Retina (tissue), 1 donor: ENCODE measurements around the gene WDR27.
"Not testable (repeated sequence)": the region's sequence is repeated elsewhere in the genome, so short reads cannot be mapped to it uniquely, and the experiment has no call there.

Experiments used
- DNase-seq: peaks from one replicate; pipeline ENCODE4 v3.0.0-alpha.2; 2016

WDR27 gene

DNA sequence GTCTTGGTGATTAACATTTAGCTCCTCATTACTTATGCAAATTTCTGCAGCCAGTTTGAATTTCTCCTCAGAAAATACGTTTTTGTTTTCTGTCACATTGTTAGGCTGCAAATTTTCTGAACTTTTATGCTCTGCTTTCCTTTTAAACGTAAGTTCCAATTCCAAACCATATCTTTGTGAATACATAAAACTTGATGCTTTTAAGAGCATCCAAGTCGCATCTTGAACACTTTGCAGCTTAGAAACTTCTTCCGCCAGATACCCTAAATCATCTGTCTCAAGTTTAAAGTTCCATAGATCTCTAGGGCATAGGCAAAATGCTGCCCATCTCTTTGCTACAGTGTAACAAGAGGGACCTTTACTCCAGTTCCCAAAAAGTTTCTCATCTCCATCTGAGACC is 234.1 kb downstream of the WDR27 start:
- DNase-seq = not testable (repeated sequence)

DNA sequence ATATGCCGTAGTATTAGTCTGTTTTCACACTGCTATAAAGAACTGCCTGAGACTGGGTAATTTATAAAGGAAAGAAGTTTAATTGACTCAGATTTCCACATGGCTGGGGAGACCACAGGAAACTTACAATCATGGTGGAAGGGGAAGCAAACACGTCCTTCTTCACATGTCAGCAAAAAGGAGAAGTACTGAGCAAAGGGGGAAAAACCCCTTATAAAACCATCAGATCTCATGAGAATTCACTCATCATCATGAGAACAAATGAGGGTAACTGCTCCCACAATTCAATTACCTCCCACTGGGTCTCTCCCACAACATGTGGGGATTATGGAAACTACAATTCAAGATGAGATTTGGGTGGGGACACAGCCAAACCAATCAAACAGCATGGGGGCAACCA is 235.6 kb downstream of the WDR27 start:
- DNase-seq = not testable (repeated sequence)

DNA sequence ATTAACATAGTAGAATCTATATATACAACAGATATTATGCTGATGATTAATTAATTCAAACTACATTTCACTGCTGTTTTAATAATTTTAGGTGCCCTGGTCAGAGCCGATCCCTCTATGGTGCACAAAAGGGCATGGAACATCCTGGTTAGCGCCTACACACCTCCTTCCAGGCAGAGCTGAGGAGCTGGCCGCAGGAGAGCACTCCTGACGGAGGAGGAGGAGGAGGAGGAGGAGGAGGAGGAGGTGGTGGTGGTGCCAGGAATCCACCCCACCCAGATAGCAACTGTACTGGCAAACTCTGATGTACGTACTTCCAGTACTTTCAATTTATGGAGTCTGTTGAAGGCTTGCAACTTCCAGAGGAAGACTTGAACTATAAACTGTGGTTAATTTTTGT is 244.1 kb downstream of the WDR27 start:
- no peak for DNase-seq

DNA sequence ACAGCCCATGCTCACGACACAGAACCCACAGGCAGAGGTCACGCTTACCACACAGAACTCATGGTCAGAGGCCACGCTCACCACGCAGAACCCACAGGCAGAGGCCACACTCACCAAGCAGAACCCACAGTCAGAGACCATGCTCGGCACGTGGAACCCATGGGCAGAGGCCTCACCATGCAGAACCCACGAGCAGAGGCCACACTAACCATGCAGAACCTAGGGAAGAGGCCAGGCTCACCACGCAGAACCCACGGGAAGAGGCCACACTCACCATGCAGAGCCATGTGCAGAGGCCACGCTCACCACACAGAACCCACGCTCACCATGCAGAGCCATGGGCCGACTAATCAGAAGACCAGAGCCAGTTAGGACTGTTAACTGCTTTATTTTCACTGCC is 245.0 kb downstream of the WDR27 start:
- no peak for DNase-seq

DNA sequence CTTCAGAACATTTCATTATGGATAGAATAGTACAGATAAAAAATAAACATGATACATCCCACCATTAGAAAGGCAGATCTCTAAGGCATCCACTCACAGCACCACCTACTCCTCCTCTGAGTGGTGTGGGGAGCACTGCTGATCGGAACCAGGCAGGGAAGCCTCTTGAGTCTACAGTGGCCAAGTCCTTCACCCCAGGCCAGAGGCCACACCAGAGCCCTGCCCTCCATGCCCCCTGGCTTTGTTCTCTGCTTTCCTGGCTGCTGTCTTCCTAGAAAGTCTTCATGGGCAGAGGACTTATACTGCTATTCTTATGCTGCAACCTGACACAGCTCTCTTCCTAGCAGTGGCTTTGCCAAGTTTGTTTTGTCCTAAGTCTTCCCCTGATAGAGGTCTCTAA is 246.4 kb downstream of the WDR27 start:
- DNase-seq = no peak

DNA sequence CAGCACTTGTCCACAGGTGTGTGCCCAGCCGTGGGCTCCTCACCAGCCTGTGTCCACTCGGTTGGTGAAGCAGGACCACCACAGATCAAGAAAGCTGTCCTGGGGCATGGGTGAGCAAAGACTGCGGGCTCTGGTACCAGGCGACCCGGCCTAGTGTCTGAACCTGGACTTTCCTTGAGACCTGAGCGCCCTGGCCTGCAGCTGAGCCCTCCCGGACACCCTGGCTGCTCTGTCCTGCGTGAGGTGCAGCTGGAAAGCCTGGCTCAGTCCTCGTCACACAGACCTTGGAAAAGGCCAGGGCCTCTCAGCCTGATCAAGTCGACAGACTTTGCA is 247.0 kb downstream of the WDR27 start:
- DNase-seq = no peak

DNA sequence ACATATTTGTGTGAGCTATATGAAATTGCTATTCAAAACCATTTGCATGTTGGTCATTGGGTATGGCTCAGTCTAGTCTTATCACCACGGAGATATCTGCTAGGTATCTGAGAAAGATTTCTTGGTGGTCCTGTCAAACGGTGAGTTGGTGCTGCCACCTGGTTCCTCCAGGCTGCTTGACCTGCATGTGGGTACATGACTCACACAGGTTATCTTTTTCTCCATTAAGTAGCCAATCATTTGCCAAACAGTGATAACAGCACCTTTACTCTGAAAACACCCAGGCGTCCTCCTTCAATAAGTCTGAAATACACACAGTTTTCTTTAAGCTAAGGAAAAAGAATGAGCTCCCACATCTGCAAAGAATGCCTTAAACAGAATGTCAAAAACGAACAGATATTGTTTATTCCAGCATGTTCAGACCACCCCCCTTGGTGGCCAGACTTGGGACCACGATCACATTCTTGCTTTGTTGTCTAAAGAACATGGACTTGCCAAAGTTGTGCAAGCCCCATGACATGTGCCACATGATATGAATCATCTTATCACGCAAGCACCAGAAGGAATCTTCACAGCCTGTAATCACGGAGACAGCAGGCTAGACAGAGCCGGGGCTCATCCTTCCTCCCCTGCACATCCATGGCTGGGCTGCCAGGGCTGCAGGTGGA is 247.5 kb downstream of the WDR27 start:
- no peak for DNase-seq

DNA sequence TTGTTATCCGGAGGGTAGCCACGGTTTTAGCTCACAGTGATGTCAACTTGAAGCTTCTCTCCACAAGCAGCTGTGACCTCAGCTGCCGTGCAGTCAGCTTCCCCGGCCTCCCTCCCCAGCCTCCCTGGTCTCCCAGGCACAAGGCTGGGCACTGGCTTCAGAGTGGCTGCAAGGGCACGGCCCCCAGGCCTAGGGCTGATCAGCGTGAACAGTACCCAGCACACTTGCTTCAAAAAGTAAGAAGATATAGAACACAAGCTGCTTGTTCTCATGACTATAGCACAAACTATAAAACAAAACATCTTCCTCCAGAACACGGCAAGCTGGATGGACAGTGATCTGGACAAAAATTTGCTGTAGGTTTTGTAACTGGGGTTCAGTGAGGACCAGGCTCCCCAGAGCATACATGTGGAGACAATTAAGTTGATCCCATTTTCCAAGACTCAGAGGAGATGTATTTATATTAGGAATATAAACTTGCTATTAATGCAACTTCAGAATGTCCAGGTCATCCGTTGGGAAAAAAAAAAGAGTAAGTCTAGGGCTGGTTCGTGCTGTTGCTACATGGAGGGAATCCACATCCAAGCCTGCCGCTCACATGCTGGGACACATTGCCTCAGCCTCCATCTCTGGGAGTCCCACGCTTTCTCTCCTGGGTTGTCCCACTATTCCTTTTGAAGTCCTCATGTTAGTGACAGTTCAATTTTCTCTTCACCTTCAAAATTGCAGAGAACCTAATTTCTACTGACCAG is 248.8 kb downstream of the WDR27 start:
- DNase-seq = no peak

DNA sequence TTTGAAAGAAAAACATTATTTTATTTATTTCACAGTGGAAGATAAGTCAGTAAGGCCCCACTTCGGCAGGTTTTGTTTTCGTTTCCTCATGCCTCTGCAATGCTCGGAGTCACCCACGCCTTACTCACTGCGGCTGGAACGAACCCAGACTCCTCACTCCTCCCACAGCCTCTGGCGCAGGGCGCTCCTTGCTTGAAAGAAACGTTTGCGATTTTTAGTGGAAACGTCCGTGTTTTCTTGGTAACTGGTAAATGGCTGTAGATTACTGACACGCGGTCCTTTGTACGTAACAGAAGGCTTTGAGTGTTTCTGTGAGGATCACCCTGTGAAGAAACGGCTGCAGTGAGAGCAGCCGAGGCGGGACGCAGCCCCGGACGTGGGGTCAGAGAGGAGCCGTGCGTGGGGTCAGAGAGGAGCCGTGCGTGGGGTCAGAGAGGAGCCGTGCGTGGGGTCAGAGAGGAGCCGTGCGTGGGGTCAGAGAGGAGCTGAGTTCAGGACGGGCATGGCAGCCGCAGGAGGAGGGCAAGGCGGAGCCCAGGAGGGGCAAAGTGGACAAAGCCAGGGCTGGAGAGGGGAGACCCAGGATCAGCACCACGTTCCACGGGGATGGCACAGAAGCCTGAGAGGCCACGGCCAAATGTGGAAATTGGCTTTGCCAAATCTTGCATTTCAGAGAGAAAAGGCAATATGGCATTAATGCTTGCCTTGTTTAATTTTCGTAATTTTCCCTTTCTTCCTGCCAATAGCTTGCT is 249.5 kb downstream of the WDR27 start:
- no peak for DNase-seq

DNA sequence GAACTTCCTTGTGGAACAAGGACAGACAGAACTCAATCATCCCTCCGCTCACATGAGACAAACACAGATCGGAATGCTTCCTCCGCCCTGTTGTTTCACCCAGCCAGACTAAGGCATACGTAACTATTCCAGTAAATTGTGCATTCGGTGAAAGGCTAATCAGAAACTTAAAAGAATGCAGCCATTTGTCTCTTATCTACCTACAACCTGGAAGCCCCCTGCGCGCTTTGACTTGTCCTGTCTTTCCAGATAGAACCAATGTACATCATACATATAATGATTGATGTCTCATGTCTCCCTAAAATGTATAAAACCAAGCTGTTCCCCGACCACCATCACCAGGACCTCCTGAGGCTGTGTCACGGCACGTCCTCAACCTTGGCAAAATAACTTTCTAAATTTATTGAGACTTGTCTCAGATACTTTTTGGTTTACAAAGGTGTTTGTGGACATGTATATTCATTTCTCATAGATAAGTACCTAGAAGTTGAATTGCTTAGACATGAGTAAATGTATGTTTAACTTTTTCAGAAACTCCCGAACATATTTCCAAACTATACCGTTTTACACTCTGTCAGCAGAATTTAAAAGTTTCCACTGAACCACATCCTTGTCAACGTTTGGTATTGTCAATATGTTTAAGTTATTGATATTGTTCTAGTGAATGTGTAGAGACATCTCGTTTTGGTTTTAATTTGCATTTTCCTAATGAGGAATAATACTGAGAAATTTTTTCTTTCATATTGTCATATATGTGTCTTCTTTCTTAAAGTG is 250.6 kb downstream of the WDR27 start:
- DNase-seq = no peak

DNA sequence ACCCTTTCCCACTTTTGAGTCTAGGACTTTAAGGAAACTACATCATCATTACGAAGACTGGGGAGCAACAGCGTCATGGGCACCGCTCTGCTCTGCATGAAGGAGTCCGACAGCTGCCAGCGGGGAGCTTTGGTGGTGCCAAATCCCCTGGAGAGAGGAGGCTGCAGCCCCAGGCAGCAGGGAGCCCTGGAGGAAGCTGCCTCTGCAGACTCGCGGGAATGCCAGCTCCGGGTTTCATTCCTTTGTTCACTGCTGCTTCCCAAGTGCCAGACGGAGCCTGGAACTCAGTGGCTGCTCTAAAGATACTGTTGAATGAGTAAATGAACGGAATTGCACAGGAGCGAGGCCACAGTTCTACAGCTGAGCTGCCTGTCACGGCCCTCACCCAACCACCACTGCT is 251.7 kb downstream of the WDR27 start:
- DNase-seq = no peak

DNA sequence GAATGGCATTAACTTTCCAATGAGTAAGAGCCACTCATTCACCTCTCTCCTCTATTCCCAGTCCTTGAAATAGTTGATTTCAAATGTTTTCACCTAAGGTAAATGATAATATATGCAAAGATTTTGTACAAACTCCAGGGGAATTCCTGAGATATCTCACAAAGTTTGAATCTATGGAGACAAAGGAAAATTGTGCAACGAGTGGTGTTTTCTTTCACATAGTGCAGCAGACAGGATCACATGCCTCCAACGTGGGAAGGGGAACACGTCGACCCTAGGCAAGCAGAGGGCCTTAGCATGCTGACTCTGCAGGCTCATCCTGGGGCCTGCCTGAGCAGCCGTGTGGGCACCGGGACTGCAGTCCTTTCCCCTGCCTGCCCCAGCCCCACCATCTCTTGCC is 252.6 kb downstream of the WDR27 start:
- DNase-seq = no peak

DNA sequence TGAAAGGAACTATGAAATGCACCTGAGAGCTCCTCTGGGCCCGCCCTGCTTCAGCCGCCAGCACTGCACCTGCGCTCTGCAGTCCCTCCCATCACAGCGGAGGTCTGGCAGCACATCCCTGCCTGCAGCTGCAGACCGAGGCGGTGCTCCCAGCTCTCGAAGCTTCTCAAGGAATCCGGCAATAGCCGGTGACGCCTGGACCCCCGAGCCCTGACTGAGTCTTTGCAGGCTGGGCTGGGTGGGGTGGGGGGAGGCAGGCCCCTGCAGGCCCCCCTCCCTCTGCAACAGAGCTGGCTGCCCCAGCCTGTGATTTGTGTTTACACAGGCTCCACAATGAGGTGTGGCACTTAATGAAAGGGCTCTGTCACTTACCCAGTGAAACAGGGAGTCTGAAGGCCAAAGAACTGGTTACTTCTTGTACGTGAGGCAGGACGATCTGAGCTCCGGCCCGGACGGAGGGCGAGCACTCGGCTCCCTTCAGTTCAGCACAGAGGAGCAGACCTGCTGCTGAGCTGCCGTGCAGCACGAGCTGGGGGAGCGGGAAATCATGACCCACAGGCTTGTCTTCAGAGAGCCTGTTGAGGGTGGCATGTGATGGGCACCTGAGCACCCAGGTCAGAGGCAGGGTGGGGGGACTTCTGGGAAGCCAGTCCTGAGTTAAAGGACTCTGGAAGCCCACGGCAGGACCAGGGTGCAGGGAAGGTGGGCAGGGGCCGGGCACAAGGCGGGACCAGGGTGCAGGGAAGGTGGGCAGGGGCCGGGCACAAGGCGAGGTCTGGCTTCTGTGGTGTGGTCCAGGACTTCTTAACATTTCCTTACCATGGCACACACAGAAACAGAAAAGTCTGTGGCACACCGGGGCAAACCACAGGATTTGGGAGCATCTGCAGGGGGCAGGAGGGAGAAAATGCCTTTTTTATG is 255.9 kb downstream of the WDR27 start:
- DNase-seq = no peak

DNA sequence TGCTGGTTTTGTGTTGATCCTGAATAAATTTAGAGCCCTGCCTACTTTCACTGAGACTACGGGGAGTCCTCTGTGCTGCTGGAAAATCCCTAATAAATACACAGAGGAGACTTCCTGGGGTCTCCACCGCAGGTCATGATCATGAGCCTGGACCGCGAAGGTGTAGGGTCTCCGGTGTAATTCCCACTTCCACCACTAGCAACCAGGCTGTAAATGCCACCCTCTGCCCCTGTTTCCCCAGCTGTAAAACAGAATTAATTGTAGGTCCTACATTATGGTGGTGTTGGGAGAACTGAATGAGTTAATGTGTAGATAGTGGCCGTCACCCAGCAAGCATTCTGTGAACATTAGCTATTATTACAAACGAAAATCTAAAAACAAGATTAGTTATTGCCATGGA is 256.6 kb downstream of the WDR27 start:
- no peak for DNase-seq

DNA sequence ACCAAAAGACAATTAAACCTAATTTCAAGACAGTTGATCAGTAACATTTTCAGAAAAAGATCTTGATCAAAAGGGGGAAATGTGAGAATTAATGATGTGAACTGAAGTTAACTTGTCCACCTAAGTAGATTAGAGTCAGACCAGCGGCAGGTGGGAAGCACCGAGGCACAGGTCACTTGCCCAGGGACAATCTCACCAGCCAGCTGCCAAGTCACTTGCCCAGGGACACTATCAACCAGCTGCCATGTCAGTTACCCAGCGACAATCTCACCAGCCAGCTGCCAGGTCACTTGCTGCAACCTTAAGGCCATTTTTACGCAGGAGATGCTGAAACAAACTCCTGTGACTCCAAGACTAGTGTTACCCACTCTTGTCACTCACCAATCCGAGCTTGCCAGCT is 260.5 kb downstream of the WDR27 start:
- DNase-seq = no peak

DNA sequence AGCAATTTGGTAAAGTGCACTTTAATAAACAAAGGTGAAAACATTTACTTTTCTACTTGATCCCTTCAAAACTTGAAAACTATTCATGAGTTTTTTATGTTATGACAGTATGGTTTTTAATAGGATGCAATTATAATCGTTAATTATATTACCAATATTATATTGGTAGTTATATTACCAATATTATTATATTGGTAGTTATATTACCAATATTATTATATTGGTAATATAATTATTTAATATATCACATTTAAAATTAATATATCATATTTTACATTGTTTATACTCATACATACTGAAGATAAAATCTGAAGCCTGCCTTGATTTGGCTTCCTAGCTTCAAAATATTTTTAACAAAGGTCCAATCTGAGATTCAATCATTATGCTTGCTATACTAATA is 262.1 kb downstream of the WDR27 start:
- DNase-seq = no peak

DNA sequence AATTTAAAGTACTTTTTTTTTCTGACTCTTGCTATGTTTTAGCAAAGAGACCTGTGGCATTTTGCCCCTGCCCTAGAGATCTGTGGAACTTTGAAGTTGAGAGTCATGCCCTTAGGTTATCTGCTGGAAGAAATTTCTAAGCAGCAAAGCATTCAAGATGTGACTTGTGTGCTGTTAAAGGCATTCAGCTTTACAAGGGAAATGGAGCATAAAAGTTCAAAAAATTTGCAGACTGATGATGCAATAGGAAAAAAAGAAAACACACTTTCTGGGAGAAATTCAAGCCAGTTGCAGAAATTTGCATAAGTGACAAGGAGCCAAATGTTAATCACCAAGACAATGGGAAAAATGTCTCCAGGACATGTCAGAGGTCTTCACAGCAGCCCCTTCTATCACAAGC is 267.3 kb downstream of the WDR27 start:
- DNase-seq = not testable (repeated sequence)

DNA sequence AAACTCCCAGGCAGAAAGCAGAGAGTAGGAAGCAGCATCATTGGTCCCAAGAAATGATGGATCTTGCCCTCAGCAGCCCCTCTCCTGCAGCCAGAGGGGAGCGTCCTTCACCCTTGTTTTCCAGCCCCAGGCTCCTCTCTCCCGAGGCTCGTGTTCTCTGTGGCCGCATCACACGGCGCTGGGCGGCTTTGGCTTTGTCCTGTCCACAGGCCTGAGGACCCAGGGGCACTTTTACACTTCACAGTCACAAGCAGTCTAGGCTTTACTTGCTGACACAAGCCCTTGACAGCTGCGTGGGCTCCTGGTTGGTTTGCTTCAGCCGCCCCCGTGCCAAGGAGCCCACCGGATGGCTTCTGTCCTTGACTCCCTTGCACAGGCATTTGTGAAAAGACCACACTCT is 272.8 kb downstream of the WDR27 start:
- DNase-seq = no peak

DNA sequence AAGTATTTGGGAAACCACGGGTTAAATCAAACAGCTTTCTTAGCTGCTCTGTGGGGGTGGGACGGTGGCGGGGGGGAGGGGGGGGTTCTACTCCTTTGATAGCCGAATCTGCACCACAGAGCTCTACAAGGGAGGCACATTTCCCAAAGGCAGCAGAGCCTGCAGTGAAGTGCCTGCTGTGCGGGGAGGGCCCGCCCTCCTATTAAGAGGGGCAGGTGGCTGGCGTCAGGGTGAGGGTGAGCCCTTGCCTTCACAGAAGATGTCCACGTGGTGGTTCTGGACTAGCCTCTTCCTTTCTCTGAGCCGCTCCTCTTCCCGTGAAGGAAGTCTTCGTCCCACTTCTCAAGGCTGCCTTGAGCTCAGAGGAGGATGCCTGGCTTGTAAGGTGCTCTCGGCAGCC is 273.3 kb downstream of the WDR27 start:
- peak; percentile 40 for DNase-seq

DNA sequence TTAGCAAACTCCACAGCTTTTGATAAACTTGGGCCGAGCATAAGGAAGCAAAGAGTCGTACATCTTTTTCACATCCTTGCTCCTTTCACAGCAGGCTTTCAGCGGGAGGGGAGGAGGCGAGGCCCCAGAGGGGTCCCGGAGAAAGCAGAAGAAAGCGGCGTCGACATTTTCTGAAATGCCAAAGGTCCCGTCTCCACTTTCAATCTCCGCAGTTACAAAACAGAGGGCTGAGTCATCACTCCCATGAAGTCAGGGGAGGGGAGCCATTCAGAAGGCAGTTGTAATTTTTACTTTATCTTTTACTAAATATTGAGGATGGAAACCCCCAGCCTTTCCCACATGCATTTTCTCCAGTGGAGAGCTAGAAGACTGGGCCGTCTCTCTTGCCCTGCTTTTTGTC is 274.0 kb downstream of the WDR27 start:
- DNase-seq = peak; percentile 65

DNA sequence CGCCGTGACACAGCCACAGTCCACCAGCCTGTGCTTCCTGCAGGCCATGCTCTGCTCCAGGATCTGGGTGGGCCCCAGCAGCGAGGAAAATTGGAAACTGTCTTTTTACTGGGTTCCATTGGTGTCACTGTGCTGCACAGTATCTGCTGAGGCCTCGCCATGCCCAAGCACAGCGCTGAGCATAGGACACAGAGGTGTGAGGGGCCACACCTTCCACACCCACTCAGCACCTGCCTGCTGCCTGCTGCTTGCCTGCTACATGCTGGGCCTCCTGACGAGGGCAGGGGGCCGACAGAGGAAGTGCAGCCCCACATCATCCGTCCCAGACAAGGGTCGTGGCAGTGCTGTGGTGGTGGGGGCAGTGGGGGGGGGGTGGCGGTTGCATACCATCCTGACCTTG is 275.2 kb downstream of the WDR27 start:
- DNase-seq = no peak

DNA sequence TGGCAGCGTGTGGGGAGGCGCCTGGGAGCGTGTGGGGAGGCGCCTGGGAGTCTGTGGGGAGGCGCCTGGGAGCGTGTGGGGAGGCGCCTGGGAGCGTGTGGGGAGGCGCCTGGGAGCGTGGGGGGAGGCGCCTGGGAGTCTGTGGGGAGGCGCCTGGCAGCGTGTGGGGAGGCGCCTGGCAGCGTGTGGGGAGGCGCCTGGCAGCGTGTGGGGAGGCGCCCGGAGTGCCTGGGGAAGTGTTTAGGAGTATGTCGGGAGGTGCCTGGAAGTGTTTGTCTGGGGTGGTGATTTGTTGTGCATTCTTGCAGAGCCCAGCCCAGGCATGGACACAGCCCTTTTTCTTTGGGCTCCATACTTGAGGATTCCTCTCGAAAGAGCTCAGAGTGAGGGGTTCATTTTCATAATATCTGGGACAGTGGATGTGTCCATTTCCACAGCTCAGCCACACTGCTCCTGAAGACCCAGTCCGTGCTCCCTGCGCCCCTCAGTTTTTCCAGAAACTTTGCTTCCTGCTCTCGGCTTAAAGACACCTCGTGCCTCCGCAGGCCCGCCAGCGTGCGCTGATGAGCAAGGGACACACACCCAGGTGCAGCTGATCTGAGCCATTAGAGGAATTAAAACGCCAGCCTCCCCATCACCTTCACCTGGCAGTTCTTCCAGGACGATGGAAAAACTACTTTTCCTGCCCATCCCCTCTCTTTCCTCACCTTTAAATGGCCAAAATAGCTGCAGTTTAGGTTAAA is 276.0 kb downstream of the WDR27 start:
- DNase-seq = no peak
